Brain microvascular endothelial cell (primary cell): ENCODE measurements around the gene GAL3ST1.
"Not testable (repeated sequence)": the region's sequence is repeated elsewhere in the genome, so short reads cannot be mapped to it uniquely, and the experiment has no call there.

Source experiments
- DNase-seq: peaks from one replicate; pipeline ENCODE4 v3.0.0-alpha.2; 2020
- H3K27ac ChIP-seq: fragments of 250-450 bp; sonication (Bioruptor Pico); 2 replicates; pipeline ENCODE4 v1.5.1; 2020; ENCODE audit warnings: mild to moderate bottlenecking, moderate library complexity
- H3K27me3 ChIP-seq: fragments of 250-450 bp; sonication (Bioruptor Pico); replicated peaks from 2 replicates; pipeline ENCODE4 v1.5.1; 2020; ENCODE audit warnings: mild to moderate bottlenecking
- H3K36me3 ChIP-seq: fragments of 250-450 bp; sonication (Bioruptor Pico); replicated peaks from 2 replicates; pipeline ENCODE4 v1.5.1; 2020; ENCODE audit warnings: mild to moderate bottlenecking
- H3K4me3 ChIP-seq: 2 replicates; pipeline ENCODE4 v1.5.1; 2011; ENCODE audit warnings: low read depth, mild to moderate bottlenecking, control low read depth, low read length, moderate library complexity
- in situ Hi-C: cut with HindIII; loops from 2 replicates; pipeline ENCODE4 v1.10.0; 2017; ENCODE audit warnings: low sequenced_read_pairs, low pct_ligation_motif_present
- TF ChIP-seq, protein P1 (sequence below): IDR thresholded peaks from 2 replicates; pipeline ENCODE4 v1.5.1; 2011; ENCODE audit warnings: low read depth, mild to moderate bottlenecking, moderate library complexity, low read length, control low read depth, inconsistent platforms; ENCODE audit errors: missing control alignments

The GAL3ST1 gene

DNA sequence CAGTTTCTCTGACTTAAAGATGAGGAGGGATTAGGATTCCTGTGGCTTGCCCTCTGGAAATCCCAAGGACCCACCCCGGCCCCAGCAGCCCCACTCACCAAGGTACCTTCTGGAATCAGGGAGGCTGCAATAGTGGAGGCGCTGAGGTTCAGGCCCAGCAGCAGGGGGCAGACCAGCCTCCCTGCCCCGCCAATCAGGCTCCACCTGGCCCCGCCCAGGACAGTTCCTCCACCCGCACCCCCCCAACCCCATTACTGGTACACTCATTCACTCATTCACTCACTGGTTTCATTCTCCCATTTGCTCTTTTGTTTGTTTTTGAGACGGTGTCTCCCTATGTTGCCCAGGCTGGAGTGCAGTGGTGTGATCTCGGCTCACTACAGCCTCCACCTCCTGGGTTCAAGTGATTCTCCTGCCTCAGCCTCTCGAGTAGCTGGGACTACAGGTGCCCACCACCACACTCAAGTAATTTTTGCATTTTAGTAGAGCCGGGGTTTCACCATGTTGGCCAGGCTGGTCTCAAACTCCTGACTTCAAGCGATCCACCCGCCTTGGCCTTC is 13.7 kb downstream of the GAL3ST1 start:
- H3K4me3 ChIP-seq, H3K36me3 ChIP-seq, H3K27me3 ChIP-seq, H3K27ac ChIP-seq, in situ Hi-C loops, DNase-seq: not testable (repeated sequence)
- TF ChIP-seq, protein P1, sequence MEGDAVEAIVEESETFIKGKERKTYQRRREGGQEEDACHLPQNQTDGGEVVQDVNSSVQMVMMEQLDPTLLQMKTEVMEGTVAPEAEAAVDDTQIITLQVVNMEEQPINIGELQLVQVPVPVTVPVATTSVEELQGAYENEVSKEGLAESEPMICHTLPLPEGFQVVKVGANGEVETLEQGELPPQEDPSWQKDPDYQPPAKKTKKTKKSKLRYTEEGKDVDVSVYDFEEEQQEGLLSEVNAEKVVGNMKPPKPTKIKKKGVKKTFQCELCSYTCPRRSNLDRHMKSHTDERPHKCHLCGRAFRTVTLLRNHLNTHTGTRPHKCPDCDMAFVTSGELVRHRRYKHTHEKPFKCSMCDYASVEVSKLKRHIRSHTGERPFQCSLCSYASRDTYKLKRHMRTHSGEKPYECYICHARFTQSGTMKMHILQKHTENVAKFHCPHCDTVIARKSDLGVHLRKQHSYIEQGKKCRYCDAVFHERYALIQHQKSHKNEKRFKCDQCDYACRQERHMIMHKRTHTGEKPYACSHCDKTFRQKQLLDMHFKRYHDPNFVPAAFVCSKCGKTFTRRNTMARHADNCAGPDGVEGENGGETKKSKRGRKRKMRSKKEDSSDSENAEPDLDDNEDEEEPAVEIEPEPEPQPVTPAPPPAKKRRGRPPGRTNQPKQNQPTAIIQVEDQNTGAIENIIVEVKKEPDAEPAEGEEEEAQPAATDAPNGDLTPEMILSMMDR = peak; percentile 32

DNA sequence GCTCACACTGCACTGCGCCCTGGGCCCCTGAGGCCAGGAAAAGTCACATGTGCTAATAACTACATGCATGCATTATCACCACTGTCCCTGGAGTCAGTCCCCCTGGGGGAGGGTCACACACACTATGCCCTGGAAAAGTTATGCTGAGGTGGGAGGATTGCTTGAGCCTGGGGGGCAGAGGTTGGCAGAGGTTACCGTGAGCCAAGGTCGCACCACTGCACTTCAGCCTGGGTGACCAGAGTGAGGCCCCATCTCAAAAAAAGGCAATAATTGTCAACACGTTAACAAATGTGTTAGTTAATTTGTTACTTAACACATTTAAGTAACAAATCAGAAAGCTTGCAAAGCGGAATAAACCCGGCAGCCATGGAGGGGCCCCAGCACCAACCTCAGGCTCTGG is 14.6 kb downstream of the GAL3ST1 start:
- in situ Hi-C loops = no loop called here
- Histone ChIP-seq H3K4me3 (no peak overlapping the region), H3K27ac (no peak overlapping the region), H3K36me3 (no peaks in the 10 kb centered on the region), H3K27me3 (no peaks in the 10 kb centered on the region)
- TF ChIP-seq, protein P1 = no peak
- no peak for DNase-seq

DNA sequence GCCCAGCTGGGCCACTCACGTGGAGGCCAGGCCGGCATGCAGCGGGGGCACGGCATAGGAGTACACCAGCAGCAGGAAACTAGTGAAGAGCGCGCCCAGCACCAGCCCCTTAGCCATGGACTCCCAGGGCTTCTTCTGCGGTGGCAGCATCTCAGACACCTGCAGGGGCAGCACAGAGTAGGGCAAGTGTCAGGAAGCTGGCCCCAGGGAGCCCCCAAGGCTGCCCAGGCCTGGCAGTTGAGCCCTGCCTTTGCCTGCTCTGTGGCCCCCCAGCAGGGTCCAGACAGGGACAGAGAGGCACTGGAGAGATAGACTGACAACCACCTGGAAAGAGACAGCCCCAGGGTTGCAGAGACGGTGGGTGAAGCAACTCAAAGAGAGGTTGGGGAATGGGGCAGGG is 17.2 kb downstream of the GAL3ST1 start:
- Histone ChIP-seq H3K36me3 (no peaks in the 10 kb centered on the region), H3K4me3 (no peak overlapping the region), H3K27me3 (no peaks in the 10 kb centered on the region), H3K27ac (no peak overlapping the region)
- no peak for DNase-seq
- TF ChIP-seq, protein P1 = peak; percentile 14
- in situ Hi-C loops = no loop called here

DNA sequence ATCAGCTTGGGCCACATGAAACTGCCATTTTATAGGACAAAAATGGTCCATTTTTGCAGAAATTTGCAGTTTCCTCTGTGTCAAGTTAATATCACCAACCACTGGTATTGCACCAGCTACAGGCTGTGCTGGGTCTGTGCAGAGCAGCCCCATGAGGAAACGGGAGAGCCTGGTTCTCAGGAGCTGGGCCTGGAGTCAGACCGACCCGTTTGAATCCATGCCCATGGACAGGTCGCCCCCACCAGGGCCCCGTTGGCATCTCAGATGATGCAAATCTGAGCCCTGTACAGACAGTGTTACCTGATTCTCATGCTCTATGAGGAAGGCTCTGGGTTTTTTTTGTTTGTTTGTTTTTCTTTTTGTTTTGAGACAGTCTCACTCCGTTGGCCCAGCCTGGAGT is 18.1 kb downstream of the GAL3ST1 start:
- TF ChIP-seq, protein P1 = peak; percentile 31
- H3K27ac ChIP-seq = no peak overlapping the region
- in situ Hi-C loops = no loop called here
- DNase-seq = no peak
- no peaks in the 10 kb centered on the region for H3K36me3 ChIP-seq
- H3K27me3 ChIP-seq = no peaks in the 10 kb centered on the region
- no peak overlapping the region for H3K4me3 ChIP-seq

DNA sequence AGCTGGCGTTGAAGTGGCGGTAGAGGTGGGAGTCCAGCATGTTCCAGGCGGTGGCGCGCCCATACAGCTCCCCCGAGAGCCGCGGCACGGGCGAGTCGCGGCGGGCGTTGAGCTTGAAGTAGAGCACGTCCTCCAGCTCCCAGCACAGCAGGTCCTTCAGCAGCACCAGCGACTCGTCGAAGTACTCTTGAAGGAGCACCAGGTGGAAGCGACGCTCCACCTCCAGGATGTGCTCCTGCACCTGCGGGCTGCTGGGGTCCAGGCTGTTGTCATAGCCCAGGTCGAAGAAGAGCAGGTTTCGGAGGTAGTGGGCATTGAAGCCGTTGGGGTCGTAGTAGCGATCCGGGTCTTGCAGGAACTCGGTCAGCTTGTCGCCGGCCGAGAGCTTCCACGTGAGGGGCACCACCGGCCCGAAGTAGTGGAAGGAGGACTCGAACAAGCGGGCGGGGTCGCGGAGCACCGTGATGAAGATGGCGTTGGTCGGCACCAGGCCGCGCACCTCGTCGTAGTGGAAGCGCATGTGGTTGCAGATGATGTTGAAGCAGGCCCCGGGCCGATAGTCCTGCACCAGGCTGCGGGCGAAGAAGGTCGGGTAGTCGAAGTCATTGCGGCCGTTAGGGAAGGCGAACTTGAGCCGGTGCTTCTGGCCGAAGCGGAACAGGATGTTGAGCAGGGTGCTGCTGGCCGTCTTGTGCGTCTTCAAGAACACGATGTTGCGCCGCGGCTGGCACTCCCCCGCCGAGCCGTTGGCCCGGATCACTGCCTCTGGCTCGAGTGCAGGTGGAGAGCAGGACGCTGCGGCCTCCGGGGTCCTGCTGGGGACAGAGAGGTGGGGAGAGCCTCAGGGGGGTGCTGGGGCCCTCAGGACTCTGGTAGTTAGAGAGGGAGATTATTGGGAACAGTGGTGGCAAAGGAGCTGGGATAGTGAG is 18.9 kb downstream of the GAL3ST1 start:
- Histone ChIP-seq H3K4me3 (no peak overlapping the region), H3K27me3 (no peaks in the 10 kb centered on the region), H3K27ac (no peak overlapping the region), H3K36me3 (no peaks in the 10 kb centered on the region)
- no peak for DNase-seq
- TF ChIP-seq, protein P1 = peak; percentile 4
- in situ Hi-C loops = no loop called here
